Sigmoid colon (tissue), 4 donors: ENCODE data around the gene KBTBD6.

Experiments
- CTCF ChIP-seq, 4 experiments: fragments of 450-650 bp in 3 of 4; fragments of 200-600 bp in 1 of 4; IDR thresholded peaks; one replicate each; pipeline ENCODE4 v1.5.1; 2016 to 2019; ENCODE audit warnings: antibody characterized with exemption in 4 of 4, mild to moderate bottlenecking in 3 of 4, moderate library complexity in 2 of 4
- EP300 ChIP-seq, 4 donors: sonication (generic); formaldehyde crosslinking; IDR thresholded peaks; one replicate each; pipeline ENCODE4 v1.6.1; 2017; ENCODE audit warnings: antibody characterized with exemption in 4 of 4
- POLR2A ChIP-seq, 2 donors: fragments of 450-650 bp; IDR thresholded peaks; one replicate each; pipeline ENCODE4 v1.6.1; 2016; ENCODE audit warnings: antibody characterized with exemption in 2 of 2, mild to moderate bottlenecking in 2 of 2, moderate library complexity in 2 of 2
- POLR2AphosphoS5 ChIP-seq, 4 donors: sonication (generic); formaldehyde crosslinking; IDR thresholded peaks; one replicate each; pipeline ENCODE4 v1.6.1; 2017; ENCODE audit warnings: antibody characterized with exemption in 4 of 4

- no peak for TF ChIP-seq CTCF (IDR thresholded peaks at IDR 0.05)
- no peak for TF ChIP-seq POLR2A (IDR thresholded peaks at IDR 0.05)
- no peak for TF ChIP-seq EP300 (IDR thresholded peaks at IDR 0.05)
- TF ChIP-seq POLR2AphosphoS5 (IDR thresholded peaks at IDR 0.05) = no peak
Measured at GRCh38 chr13:41178040-41178439, 45.4 kb upstream of the KBTBD6 start.
